Stimulated activated CD8-positive, alpha-beta memory T cell treated with anti-CD3 and anti-CD28 coated beads, Interleukin-7, amount 100 ng/mL, for 4 hours (primary cell): Measurements from ENCODE around the gene TPM1.

Source experiments
- DNase-seq, 2 donors: peaks; one replicate each; pipeline ENCODE4 v3.0.0-alpha.2; 2020; ENCODE audit warnings: low read depth in 2 of 2

TPM1 gene

DNA sequence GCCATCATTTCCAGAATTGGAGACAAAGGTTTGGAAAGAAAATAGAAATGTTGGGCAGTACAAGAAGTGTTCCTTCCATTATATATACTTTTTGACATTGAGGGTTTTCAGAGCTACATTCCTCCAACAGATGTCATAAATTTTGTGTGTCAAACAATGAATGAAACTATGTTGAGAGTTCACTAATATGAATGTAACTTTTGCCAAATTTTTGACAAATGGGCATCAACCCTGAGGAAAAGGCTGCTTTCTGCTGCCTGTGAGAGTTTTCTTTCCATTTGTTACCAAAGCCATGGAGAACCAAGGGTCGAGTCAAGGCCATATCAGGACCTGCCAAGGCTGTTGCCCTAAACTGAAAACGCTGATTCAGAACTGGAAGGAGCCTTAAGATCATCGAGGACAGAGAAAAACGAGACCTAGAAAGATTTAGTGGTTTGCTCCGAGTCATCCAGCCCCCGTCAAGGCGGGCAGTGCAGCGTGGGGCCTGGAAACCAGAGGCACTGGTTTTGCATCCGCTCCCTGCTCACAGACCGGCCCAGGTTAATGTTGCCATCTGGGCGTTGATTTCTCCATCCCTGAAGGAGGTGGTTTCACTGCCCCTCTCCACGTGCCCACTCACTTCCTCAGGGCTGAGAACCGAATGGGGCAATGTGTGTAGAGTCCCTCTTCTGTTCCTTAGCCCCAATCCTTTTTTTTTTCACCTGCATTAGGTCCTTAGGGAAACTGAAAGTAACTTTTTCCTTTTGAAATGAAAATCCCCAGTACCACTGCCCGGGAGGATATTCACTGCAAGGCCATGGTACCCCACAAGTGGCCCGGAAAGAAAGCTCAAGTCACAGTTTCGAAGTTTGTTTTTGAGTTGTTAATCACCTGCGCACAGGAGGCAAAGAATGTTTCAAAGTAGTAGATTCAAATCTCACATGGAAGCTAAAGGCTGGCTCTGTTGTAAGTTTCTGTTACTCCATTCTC, 32.8 kb downstream of the TPM1 start:
- no peak for DNase-seq

DNA sequence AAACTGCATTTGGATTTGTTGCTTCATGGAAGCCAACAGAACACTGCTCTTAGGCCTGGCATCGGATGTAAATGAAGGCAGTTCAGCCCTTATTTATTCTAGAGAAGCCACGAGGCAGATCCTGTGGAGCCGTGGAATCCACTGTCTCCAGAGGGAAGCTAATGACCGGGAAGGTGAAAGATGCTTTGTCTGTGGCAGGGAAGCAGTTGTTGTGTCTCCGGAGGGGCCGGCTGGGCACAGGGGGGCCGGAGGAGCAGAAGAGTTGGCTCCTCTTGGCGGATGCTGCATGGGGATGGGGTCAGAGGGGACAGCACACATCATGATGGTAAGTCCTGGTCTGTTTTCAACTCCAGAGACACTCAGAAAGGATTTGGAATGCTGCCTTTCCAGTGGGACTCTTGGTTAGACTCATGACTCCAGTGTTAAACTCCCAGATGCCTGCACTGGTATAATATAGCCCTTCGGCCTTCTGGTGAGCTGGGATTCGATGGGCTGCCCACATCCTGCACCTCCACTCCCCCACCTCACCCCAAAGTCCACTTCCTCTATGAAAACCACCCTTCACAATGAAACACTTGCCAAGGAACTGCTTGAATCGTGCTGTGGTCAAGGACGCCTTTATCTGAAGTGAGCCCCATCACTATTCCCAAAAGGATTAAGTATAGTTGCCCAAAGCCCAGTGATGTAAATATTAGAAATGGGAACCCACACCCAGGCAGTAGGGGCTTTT, 33.6 kb downstream of the TPM1 start:
- DNase-seq, result no peak

DNA sequence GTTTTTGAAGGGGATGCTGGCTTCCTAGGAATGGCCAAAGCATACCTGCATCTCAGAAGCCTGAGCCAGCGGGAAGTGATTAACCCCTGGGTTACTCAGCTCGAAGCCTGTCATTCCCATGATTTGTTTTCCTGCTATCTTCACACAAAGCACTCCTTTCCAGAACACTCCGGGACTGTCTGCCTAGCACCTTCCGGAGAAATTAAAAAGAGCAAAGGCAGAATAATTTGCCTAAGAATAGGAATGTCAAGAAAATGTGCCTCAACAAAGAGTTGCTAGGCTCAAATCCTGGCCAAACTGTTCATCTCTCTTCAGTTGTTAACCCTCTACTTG, 34.1 kb downstream of the TPM1 start:
- DNase-seq, result no peak

GRCh38 chr15:63077952-63078351, 35.4 kb downstream of the TPM1 start:
- DNase-seq, result no peak

DNA sequence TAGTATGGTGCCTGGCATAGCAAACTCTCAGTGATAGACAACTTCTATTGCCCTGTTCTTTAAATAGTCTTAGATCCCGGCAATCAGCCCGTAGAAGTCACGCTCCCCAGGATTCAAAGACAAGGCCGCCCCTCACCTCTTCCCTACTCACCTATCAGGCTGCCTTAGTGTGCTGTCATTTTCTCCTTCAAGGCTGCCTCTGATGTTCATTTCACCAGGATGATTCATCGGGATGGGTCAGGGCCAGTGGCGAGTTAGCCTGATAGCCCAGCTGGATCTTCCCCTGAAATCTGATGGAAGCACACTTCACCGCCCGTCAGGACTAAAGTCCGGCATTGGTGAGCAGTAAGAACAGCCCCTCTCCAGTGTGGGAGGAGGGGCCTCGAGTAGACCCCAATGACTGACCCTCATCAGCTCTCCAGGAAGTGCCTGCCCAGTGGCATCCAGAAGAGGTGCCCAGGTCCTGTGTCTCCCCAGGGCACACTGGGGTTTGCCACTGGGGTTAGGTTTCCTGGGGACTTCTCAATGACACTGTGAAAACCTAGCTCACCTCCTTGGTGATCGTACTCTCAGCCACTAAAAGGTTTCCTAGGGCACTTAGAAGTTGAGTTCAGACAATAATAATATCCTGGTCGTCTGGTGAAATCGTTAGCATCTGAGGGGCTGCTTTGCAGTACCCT, 37.5 kb downstream of the TPM1 start:
- DNase-seq, result no peak

DNA sequence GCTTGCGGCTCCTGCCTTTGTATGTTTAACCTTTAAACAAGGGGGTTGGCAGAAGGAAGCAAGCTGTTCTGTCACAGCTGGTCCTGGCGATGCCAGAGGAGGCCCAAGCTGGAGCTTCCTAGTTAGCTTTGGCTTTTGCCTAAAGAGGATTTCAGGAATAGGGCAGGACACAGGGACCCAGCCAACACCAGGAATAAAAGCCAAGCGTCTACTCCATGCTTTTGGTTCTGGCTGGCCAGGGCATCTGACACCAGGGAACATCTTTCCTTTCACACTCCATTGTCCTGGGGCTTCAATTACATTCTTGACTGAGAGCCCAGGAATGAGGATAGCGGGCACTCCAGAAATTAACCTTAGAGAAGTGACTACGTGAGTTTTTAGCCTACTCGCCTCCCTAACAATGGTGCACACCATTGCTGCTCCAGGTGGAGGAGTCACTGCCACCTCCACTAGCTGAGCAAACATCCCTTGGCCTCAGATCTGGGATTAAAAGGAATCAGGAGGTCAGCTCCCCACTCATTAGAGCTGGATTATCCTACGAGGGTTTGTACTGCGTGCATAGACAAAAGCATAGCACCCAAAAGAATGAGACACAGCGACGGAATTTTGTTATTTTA, 38.2 kb downstream of the TPM1 start:
- no peak for DNase-seq

DNA sequence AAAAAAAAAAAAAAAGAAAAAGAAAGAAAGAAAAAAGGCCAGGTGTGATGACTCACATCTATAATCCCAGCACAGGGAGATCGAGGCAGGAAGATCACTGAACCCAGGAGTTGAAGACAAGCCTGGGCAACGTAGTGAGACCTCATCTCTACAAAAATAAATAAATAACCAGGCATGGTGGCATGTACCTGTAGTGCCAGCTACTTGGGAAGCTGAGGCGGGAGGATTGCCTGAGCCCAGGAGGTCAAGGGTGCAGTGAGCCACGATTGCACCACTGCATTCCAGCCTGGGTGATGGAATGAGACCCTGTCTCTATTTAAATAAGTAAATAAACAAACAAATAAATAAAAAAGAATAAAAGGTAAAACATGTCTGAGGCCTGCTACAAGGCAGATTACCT, 39.8 kb downstream of the TPM1 start:
- no peak for DNase-seq

- DNase-seq, result no peak
Observed at GRCh38 chr15:63083044-63083443, 40.5 kb downstream of the TPM1 start.

DNA sequence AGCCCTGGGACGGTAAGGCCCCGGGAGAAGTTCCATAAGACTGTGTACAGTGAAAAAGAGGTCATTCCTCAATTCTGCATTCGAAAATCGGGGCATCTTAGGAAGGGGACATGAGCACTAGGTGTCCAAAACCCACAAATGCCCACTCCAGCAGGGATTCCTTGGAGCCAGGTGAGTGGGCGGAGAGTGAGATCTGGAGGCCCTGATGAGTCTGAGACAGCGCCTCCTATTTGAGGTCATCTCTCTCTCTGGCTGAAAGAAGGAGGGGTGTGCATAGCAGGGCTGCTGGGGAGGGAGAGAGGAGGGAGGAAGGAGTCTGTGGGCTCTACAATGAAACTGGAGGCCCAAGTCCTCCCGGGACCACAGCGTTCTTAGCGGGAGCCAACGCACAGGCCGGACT, 41.0 kb downstream of the TPM1 start:
- no peak for DNase-seq

DNA sequence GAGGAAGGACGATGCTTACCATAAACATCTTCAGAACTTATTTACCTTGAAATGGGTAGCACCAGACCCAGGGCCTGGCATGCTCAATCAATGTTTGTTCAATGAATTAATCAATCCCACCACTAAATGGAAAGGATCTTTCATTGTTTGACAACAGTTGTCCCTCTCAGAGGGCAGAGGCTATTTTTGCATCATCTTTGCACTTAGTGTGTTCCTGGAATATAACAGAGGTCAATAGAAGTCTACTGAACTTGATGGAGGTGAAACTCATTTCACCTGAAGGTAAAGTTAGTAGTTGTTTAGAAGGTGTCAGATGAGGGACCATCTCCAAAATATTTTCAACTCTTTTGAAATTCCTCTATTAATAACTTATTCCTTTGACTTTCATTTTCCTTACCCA, 42.3 kb downstream of the TPM1 start:
- no peak for DNase-seq

DNA sequence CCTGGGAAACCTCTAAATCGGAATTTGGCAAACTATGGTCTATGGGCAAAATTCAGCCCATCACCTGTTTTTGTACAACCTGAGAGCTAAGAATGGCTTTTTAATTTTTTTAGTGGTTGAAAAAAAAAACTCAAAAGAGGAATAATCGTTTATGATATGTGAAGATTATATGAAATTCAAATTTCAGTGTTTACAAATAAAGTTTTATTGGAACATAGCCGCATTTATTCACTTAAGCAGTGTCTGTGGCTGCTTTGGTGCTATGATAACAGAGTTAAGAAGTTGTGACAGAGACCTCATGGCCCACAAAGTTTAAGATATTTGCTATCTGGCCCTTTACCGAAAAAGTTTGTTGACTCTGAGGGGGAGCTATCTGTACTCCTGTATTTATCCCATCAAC, 42.7 kb downstream of the TPM1 start:
- DNase-seq, result no peak

DNA sequence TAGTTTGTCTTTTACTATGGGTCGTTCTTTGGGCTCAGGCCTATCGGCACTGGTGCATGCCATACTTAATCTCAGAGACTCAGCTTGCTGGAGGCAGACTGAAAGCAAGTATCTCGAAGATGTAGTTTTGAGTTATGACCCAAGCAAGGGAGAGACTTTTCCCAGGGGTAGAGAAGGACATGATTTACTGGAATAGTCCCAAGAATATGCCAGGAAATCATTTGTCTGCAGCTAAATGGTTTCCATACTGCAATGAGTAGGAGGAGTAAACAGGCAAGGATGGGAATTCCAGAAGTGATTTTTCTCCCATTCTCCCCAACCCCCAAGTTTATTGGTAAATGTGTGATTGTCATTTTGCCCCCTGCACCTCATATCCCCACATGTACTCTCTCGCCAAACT, 43.7 kb downstream of the TPM1 start:
- no peak for DNase-seq

GRCh38 chr15:63086947-63087346, 44.4 kb downstream of the TPM1 start:
- no peak for DNase-seq

DNA sequence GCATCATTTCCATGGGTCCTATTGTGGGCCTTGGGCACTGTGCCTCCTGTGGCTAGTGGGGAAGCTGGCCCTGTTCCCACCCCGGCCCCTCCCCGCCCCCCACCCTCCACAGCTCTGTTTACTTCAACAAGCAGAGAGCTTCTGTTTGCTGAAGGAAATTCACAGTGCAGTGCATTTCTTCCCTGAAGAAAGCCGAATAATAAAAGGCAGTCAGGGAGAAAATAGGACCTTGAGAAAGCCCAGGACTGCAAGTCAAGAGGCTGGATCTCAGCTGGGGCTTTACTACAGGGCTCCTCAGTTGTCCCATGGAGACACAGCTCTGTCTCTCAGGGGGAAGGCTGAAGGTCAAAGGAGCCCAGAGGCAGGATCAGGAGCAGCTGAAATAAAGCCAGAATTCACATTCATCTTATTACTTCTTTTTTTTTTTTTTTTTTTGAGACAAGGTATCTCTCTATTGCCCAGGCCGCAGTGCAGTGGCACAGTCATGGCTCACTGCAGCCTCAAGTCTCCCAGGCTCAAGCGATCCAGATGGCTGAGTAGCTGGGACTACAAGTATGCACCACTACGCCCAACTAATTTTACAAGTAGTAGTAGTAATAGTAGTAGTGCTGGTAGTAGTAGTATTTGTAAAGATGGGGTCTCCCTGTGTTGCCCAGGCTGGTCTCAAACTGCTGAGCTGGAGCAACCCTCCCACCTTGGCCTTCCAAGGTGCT, 46.1 kb downstream of the TPM1 start:
- no peak for DNase-seq

- DNase-seq, result no peak
Observed at GRCh38 chr15:63089260-63090043, 46.9 kb downstream of the TPM1 start.

DNA sequence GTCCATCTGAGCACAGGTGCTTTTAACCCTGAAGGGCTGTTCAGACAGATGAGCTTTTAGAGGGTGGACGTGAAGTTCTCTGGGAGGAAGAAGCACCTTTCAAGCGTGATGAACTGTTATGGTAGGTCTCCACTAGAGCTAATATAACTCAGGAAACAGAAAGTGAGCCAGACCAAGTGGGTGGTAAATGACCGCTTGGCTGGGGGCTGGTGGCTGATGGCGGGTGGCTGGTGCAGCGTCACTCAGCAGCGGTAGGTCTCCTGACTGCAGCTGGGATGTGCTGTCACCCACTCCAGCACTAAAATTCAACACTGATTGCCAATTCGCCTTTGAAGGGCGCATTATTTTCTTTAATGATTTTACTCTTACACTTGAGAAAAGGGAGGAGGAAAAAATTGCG, 47.9 kb downstream of the TPM1 start:
- no peak for DNase-seq

DNA sequence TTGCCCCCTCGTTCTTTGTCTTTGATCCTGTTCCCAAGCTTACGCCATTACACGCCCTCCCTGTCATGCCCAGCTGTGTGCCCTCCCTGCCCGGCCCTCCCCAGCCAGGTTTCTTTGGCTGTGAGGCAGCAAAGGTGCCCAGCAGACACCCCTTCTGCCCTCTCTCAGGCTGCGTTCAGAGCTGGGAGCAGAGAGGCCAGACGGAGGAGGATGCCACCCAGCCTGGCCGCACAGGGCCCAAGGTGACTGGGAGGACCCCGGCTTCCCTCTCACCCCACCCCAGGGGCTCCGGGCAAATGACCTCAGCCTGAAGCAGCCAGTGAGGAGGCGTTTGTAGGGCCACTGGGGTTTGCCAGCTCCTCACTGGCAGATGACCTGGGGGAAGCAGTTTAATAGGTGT, 48.3 kb downstream of the TPM1 start:
- DNase-seq, result no peak

DNA sequence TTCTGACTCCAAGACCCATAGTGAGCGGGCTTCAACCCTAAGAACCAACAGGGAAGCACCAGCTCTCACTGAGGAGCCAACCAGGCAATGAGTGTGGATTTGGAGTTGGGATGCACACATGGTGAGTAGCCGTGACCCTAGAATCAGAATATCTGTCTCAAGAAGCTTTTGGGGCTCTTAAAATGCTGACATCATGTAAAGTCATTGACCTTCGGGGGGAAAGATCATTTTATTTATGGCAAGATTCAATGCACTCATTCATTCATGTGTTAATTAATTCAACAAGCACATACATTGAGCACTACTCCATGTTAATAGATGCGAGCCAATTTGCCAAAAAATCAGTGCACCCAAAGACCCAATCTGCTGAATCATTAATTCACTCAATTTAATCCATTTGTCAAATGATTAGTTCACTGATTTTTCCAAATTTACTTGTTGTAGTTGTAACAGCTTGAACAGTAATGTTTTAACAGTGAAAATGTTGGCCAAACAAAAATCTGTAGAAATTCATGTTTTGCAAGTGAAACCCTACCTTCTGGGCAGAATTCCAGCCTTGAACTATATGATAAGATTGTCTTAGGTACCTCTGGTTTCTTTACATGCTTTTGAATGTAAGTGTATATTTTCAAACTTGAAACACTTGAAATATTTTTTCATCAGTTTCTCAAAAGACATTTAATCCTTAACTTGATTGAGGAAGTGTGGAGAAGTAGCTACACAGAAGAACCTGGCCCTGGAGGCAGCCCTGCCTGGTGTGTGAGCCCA, 49.3 kb downstream of the TPM1 start:
- no peak for DNase-seq

DNA sequence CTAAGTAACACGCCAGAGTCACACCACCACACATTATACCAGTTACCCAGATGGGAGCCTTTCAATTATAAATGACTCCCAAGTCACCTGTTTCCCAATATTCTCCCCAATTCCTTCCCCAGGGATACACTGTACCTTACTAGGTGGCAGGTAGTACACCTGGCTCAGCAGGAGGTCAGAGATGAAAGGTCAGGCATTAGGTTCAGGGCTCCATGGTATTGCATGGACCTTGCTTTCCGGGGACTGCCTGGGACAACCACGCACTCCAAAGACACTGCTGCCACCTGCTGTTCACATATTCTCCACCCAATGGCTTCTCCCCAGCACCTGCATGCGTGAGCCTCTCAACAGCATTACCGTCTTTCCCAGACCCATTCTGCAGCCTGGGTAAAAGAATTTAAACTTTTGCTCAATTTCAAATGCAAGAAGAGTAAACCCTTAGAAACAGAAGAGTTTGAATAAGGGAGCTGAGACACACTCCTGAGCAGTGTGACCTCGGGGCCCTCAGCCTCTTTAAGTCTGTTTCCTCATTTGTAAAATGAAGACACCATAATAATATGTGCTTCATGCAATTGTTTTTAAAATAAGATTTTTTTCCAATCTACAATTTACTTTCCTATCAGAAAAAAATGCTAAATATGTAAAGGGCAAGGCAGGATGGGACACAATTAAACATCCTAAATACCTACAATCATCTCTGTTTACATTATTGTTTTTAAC, 51.1 kb downstream of the TPM1 start:
- DNase-seq, result peak; percentile 40 to 50
